Activated CD8-positive, alpha-beta memory T cell treated with anti-CD3 and anti-CD28 coated beads, Interleukin-2, amount 50 U/mL, for 24 hours (primary cell): ENCODE results near the gene ARL5B.

Experiments used
- DNase-seq: peaks from one replicate; pipeline ENCODE4 v3.0.0-alpha.2; 2020; ENCODE audit errors: extremely low read depth

ARL5B gene

DNA sequence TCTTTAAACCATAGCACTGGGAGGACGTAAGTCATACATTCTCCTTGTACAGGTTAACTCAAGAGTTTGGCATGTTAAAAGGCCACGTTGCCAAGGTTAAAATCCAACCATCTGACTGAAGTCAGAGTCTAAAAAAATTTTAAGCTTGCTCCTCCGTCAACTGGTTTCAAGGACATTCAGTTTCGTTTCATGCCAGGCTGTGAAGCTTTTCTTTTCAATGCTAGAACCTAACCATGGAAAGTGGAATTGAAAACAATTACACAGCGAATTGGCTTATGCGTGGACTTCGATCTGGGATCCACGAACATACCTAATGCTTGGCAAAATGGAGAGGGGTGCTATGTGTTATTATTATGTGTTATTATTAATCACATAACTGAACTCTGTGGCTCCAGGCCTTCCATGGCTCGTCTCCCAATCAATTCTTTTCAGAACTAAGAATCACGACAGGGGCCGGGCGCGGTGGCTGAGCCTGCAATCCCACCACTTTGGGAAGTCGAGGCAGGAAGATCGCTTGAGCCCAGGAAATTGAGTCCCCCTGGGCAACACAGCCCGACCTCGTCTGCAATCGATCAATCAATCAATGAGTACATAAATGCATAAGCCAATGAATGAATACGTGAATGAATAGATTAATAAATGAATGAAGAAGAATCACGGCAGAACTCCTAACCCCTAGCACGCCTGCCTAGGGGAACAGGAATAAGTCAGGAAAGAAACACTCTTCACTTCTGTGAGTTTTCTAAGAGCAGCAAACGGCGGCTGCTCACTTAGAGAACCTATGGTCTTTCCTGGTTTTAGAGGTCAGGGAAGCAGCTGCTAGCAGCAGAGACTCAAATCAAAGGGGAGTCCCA lies 733 bp upstream of the ARL5B start:
- no peak for DNase-seq

- no peak for DNase-seq
Observed at GRCh38 chr10:18659819-18660535, 746 bp downstream of the ARL5B start.

GRCh38 chr10:18660816-18661431 lies 1.7 kb downstream of the ARL5B start:
- no peak for DNase-seq

DNA sequence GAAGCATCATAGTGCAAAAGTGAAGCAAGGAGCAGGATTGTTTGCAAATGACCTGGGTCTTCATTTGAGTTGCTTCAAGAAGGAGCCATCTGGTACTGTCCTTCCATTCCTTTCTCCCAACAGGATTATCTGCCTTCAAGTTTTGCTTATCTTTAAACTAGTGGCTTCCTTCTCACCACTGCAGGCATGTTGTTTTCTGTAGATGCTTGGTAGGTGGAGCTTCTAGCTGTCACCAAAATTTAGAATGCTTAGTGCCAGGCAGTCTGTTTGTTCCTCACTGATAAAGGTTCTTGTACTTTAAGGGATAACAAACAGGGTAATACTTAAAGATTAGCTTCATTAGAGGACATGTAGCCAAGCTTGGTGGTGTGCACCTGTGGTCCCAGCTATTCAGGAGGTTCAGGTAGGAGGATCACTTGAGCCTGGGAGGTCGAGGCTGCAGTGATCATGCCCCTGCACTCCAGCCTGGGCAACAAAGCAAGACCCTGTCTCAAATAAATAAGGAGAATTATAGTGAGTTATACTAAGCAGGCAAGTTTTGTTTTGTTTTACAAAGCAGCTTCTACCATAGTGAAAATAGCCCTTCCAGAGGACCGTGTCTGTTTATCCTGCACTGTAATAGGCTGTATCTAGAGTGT lies 5.7 kb downstream of the ARL5B start:
- no peak for DNase-seq

- no peak for DNase-seq
Observed at GRCh38 chr10:18665815-18666558, 6.8 kb downstream of the ARL5B start.

- no peak for DNase-seq
Observed at GRCh38 chr10:18666810-18667209, 7.6 kb downstream of the ARL5B start.

GRCh38 chr10:18668026-18668425 lies 8.8 kb downstream of the ARL5B start:
- DNase-seq, result no peak

DNA sequence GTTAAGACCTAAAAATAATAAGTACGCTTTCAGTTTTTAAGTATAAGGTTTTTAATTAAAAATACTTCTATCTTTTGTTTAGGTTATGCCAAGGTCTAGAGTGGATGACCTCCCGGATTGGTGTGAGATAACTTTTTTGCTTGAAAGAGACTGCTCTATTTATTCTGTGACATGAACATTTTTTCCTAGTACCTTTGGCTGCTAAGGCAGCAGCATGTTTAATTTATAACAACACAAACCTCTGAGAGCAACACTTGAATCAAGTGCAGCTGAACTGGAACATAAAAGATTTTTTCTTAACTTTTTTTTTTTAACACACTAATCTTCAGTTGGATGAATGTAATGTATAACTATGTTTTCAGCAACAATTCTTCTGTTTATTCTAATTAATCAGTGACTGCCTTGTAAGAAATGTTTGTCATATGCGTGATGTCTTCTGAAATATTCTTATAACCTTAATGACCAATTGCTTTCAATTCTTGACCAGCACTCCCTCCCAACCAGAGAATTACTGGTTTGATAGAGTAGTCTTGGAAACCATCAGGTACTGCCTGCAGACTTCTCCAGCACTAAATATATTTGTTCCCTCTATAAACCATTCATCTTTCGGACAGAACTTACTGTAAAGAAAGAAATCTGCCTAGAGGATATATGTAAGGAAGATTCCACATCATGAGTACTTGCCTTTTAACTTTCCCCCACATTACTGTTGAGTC lies 16.0 kb downstream of the ARL5B start:
- DNase-seq, result no peak

DNA sequence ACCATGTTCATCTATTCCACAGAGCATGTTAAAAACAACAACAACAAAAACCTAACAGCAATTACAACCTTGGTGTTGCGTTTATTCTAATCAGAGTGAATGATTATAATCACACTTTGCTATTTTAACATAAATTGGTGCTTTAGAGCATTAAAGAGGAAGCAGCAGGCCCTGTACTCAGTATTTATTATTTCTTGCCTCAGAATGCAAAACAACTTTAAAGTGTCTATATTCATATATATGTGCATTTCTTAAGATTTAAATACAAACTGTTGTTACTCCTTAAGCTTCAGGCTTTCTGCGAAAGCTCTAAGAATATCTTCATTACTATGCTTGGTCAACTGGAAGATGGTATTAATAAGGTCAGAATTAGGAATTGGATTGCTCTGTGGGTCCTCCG lies 21.5 kb downstream of the ARL5B start:
- DNase-seq, result no peak

- DNase-seq, result no peak
Observed at GRCh38 chr10:18681366-18681765, 22.1 kb downstream of the ARL5B start.

DNA sequence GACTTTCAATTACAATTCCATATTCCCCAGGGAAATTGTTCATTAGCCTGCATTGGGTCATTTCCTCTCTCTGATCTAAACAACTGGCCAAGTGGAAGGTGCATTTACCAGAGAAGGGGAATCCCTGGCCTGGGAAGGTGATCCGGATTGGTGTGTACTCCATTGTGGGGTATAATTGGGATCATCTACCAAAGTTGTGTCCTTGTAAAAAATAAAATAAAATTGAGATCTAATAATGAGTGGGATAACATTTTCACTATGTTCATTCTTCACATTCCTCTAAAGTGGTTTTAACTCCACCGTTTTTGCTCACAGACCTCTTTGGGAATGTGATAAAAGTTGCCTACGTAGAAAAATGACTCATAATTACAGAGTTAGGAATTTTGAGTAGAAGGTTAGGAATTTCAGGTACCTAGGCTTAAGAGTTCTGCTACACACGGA lies 22.8 kb downstream of the ARL5B start:
- DNase-seq, result no peak

DNA sequence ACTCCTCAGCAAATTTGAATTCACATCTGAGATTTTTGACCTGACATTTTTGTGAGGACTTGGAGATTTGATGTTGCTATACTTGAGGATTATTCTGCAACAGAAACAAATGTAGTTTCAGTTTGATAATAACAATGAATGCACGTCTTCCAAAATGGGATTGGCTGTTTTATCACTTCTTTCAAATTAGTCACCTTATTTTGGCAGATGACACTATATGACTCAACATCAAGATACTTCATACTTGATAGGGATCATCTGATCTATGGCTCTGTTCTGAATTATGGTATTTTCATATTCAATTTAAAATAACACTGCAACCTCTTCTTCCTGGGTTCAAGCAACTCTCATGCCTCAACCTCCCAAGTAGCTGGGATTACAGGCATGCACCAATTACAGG lies 24.2 kb downstream of the ARL5B start:
- no peak for DNase-seq

GRCh38 chr10:18684416-18684815 lies 25.2 kb downstream of the ARL5B start:
- DNase-seq, result no peak

- no peak for DNase-seq
Observed at GRCh38 chr10:18684953-18685352, 25.7 kb downstream of the ARL5B start.

DNA sequence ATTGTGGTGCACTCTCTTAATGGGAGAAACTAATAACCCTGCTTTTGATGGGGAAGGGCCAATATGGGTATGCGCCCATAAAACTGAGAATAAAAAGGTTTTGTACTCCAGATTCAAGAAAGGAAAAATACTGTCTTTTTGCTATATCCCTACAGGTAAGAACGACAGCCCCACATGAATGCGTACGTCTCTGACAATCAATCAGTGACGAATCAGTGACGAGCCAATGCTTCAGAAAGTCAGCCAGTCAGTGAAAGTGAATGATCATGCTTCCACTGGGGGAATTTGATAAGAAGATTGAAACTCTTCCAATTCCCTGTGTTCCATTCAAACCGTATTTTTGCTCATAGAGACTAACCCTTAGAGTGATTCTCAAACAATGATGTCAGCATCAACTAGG lies 26.3 kb downstream of the ARL5B start:
- DNase-seq, result no peak

GRCh38 chr10:18687195-18687594 lies 28.0 kb downstream of the ARL5B start:
- no peak for DNase-seq

DNA sequence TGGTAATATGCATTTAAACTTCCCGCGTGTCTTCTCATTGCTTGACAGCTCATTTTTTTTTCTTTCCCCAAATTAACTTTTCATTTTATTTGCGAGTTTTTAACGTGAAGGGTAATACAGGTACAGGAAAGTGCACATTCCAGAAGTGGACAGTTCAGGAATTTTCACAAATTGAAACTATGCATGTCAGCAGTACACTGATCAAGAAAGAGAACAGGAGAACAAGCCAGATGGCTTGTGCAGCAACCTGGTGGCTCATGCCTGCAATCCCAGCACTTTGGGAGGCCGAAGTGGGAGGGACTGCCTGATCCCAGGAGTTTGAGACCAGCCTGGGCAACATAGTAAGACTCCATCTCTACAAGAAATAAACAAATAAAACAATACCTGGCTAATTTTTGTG lies 28.5 kb downstream of the ARL5B start:
- no peak for DNase-seq

GRCh38 chr10:18689498-18689897 lies 30.3 kb downstream of the ARL5B start:
- DNase-seq, result no peak

DNA sequence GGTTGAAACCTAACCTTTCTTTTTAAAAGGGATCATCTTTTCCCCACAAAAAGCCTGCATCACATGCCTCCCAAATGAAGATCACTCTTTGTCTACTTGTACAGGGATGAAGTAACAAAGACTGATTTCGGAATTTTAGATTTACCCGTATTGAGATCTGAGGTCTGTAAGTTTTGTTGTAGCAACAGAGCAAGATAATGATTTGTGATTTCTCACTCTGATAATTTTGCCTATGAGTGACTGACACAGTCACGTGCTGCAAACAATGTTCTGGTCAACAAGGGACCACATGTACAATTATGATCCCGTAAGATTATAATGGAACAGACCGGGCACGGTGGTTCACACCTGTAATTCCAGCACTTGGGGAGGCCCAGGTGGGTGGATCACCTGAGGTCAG lies 31.3 kb downstream of the ARL5B start:
- no peak for DNase-seq

GRCh38 chr10:18699849-18700840 lies 40.9 kb downstream of the ARL5B start:
- no peak for DNase-seq
